ENCODE data around the gene DLG1. TPM values are rescaled to one million over a fixed set of nuclear protein-coding genes. Genes with fewer than 3 reads are reported as not detected.

The DLG1 gene
- total RNA-seq, 1 donor: 48.0 TPM

- Histone ChIP-seq H3K4me1 (ENCODE audit: insufficient read depth, low read length) (peaks cover 8% of the 10 kb centered on the region), H3K4me3 (ENCODE audit: low read length) (no peak overlapping the region), H3K9me3 (ENCODE audit: low read depth, low read length) (no peaks in the 10 kb centered on the region), H3K27me3 (ENCODE audit: insufficient read depth, low read length) (no peaks in the 10 kb centered on the region)
Measured at GRCh38 chr3:197178998-197179397, 119.4 kb downstream of the DLG1 start.

- Histone ChIP-seq H3K9me3 (ENCODE audit: low read depth, low read length) (no peaks in the 10 kb centered on the region), H3K4me3 (ENCODE audit: low read length) (no peak overlapping the region), H3K4me1 (ENCODE audit: insufficient read depth, low read length) (no peaks in the 10 kb centered on the region), H3K27me3 (ENCODE audit: insufficient read depth, low read length) (no peaks in the 10 kb centered on the region)
Measured at GRCh38 chr3:197175503-197175902, 122.9 kb downstream of the DLG1 start.

- Histone ChIP-seq H3K4me3 (ENCODE audit: low read length) (no peak overlapping the region), H3K9me3 (ENCODE audit: low read depth, low read length) (no peaks in the 10 kb centered on the region), H3K27me3 (ENCODE audit: insufficient read depth, low read length) (no peaks in the 10 kb centered on the region), H3K4me1 (ENCODE audit: insufficient read depth, low read length) (no peaks in the 10 kb centered on the region)
Measured at GRCh38 chr3:197174927-197175326, 123.5 kb downstream of the DLG1 start.

GRCh38 chr3:197173620-197174019 is 124.8 kb downstream of the DLG1 start:
- Histone ChIP-seq H3K4me1 (ENCODE audit: insufficient read depth, low read length) (no peaks in the 10 kb centered on the region), H3K4me3 (ENCODE audit: low read length) (no peak overlapping the region), H3K27me3 (ENCODE audit: insufficient read depth, low read length) (no peaks in the 10 kb centered on the region), H3K9me3 (ENCODE audit: low read depth, low read length) (no peaks in the 10 kb centered on the region)

GRCh38 chr3:197171481-197172067 is 126.8 kb downstream of the DLG1 start:
- no peaks in the 10 kb centered on the region for H3K9me3 ChIP-seq (ENCODE audit: low read depth, low read length)
- H3K4me1 ChIP-seq (ENCODE audit: insufficient read depth, low read length): no peaks in the 10 kb centered on the region
- no peaks in the 10 kb centered on the region for H3K27me3 ChIP-seq (ENCODE audit: insufficient read depth, low read length)
- H3K4me3 ChIP-seq (ENCODE audit: low read length): no peak overlapping the region

- H3K4me3 ChIP-seq (ENCODE audit: low read length): no peak overlapping the region
- no peaks in the 10 kb centered on the region for H3K9me3 ChIP-seq (ENCODE audit: low read depth, low read length)
- H3K27me3 ChIP-seq (ENCODE audit: insufficient read depth, low read length): no peaks in the 10 kb centered on the region
- H3K4me1 ChIP-seq (ENCODE audit: insufficient read depth, low read length): no peaks in the 10 kb centered on the region
Measured at GRCh38 chr3:197169028-197169427, 129.4 kb downstream of the DLG1 start.

- Histone ChIP-seq H3K9me3 (ENCODE audit: low read depth, low read length) (no peaks in the 10 kb centered on the region), H3K4me3 (ENCODE audit: low read length) (no peak overlapping the region), H3K27me3 (ENCODE audit: insufficient read depth, low read length) (no peaks in the 10 kb centered on the region), H3K4me1 (ENCODE audit: insufficient read depth, low read length) (no peaks in the 10 kb centered on the region)
Measured at GRCh38 chr3:197168606-197169005, 129.8 kb downstream of the DLG1 start.

- Histone ChIP-seq H3K4me3 (ENCODE audit: low read length) (no peak overlapping the region), H3K27me3 (ENCODE audit: insufficient read depth, low read length) (no peaks in the 10 kb centered on the region), H3K9me3 (ENCODE audit: low read depth, low read length) (no peaks in the 10 kb centered on the region), H3K4me1 (ENCODE audit: insufficient read depth, low read length) (no peaks in the 10 kb centered on the region)
Measured at GRCh38 chr3:197168063-197168462, 130.3 kb downstream of the DLG1 start.

- no peak overlapping the region for H3K4me3 ChIP-seq (ENCODE audit: low read length)
- H3K27me3 ChIP-seq (ENCODE audit: insufficient read depth, low read length): no peaks in the 10 kb centered on the region
- H3K9me3 ChIP-seq (ENCODE audit: low read depth, low read length): no peaks in the 10 kb centered on the region
- H3K4me1 ChIP-seq (ENCODE audit: insufficient read depth, low read length): no peaks in the 10 kb centered on the region
Measured at GRCh38 chr3:197167549-197167948, 130.9 kb downstream of the DLG1 start.

GRCh38 chr3:197165890-197166289 is 132.5 kb downstream of the DLG1 start:
- Histone ChIP-seq H3K27me3 (ENCODE audit: insufficient read depth, low read length) (no peaks in the 10 kb centered on the region), H3K4me3 (ENCODE audit: low read length) (no peak overlapping the region), H3K4me1 (ENCODE audit: insufficient read depth, low read length) (no peaks in the 10 kb centered on the region), H3K9me3 (ENCODE audit: low read depth, low read length) (no peaks in the 10 kb centered on the region)

GRCh38 chr3:197155046-197155445 is 143.4 kb downstream of the DLG1 start:
- Histone ChIP-seq H3K27me3 (ENCODE audit: insufficient read depth, low read length) (no peaks in the 10 kb centered on the region), H3K4me1 (ENCODE audit: insufficient read depth, low read length) (peaks cover 4% of the 10 kb centered on the region), H3K9me3 (ENCODE audit: low read depth, low read length) (peaks cover 28% of the 10 kb centered on the region), H3K4me3 (ENCODE audit: low read length) (no peak overlapping the region)

- Histone ChIP-seq H3K9me3 (ENCODE audit: low read depth, low read length) (peaks cover 14% of the 10 kb centered on the region), H3K4me3 (ENCODE audit: low read length) (no peak overlapping the region), H3K4me1 (ENCODE audit: insufficient read depth, low read length) (peaks cover 6% of the 10 kb centered on the region), H3K27me3 (ENCODE audit: insufficient read depth, low read length) (no peaks in the 10 kb centered on the region)
Measured at GRCh38 chr3:197151580-197151979, 146.8 kb downstream of the DLG1 start.

GRCh38 chr3:197149528-197149927 is 148.9 kb downstream of the DLG1 start:
- no peaks in the 10 kb centered on the region for H3K27me3 ChIP-seq (ENCODE audit: insufficient read depth, low read length)
- no peak overlapping the region for H3K4me3 ChIP-seq (ENCODE audit: low read length)
- peaks cover 9% of the 10 kb centered on the region for H3K4me1 ChIP-seq (ENCODE audit: insufficient read depth, low read length)
- no peaks in the 10 kb centered on the region for H3K9me3 ChIP-seq (ENCODE audit: low read depth, low read length)

- no peaks in the 10 kb centered on the region for H3K9me3 ChIP-seq (ENCODE audit: low read depth, low read length)
- no peak overlapping the region for H3K4me3 ChIP-seq (ENCODE audit: low read length)
Measured at GRCh38 chr3:197144188-197144587, 154.2 kb downstream of the DLG1 start.

GRCh38 chr3:197139586-197139985 is 158.8 kb downstream of the DLG1 start:
- Histone ChIP-seq H3K27me3 (ENCODE audit: insufficient read depth, low read length) (no peaks in the 10 kb centered on the region), H3K4me1 (ENCODE audit: insufficient read depth, low read length) (no peaks in the 10 kb centered on the region), H3K4me3 (ENCODE audit: low read length) (no peak overlapping the region), H3K9me3 (ENCODE audit: low read depth, low read length) (peaks cover 13% of the 10 kb centered on the region)

More at GRCh38 chr3:197144188-197144587, 154.2 kb downstream of the DLG1 start:
- peaks cover 6% of the 10 kb centered on the region for H3K4me1 ChIP-seq (ENCODE audit: insufficient read depth, low read length)
- no peaks in the 10 kb centered on the region for H3K27me3 ChIP-seq (ENCODE audit: insufficient read depth, low read length)

- no peaks in the 10 kb centered on the region for H3K4me1 ChIP-seq (ENCODE audit: insufficient read depth, low read length)
- no peak overlapping the region for H3K4me3 ChIP-seq (ENCODE audit: low read length)
- H3K27me3 ChIP-seq (ENCODE audit: insufficient read depth, low read length): no peaks in the 10 kb centered on the region
- H3K9me3 ChIP-seq (ENCODE audit: low read depth, low read length): peaks cover 13% of the 10 kb centered on the region
Measured at GRCh38 chr3:197137751-197138150, 160.7 kb downstream of the DLG1 start.

All from mononuclear cell (primary cell).